ENCODE data around the gene SOX9.

- TF ChIP-seq EZH2 (IDR thresholded peaks at IDR 0.05; ENCODE audit: borderline replicate concordance, low read length) (no peak), CTCF (conservative IDR thresholded peaks at IDR 0.05 in 1 of 2, IDR thresholded peaks at IDR 0.05 in 1 of 2; ENCODE audit: extremely low read depth in 1 of 2, insufficient read depth in 1 of 2, low read depth in 1 of 2, low read length in 2 of 2) (no peak)
Observed at GRCh38 chr17:72113751-72114150, 7.1 kb upstream of the SOX9 start.
